GM21723 (cell line): ENCODE data around the gene MTF2.
A peak's percentile ranks its signal among the peaks of the same experiment; 100 is the strongest.

Experiments used
- ATAC-seq: cut with Tn5 transposase; IDR thresholded peaks from one replicate; pipeline ENCODE4 v1.9.1; 2021; ENCODE audit warnings: mild to moderate bottlenecking, moderate library complexity; ENCODE audit not compliant: unreplicated experiment

MTF2 gene

DNA sequence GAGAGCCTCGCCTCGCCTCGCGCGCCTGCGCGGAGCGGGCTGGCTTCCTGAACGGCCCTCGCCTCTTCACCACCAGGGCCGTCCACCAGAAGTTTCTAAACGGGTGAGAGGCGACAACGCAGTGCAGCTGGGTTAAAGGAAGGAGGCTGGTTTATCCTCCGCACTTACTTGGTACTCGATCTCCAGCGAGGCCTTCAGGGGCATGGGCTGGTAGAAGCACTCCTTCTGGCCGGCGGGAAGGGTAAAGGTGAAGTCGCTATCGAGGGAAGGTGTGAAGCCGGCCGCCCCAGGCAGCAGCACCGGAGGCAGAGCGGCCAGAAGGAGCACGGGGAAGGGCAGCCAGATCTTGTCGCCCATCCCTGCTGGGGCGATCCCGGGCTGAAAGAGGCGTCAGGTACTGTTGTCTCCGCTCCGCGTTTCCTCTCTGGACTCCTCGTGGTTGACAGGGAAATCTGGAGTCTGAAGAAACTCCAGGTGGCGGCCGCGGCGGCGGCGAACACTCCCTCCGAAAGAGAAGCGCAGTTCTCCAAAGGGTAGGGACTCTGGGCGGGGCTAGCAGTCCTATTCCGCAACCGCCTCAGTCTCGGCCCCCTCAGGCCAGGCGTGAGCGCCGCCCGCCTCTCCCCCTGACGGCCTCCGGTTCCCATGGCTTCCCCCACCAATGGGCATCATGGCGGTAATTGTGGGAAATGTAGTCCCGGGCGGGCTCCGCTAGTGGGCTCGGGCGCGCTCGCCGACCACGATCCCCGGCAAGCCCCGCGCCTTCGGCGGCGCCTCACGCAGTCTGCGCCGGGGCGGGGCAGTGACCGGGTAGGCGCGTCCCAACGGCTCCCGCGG is 101.0 kb downstream of the MTF2 start, which contains the start of gene TMED5:
TMED5 (minus strand) TSS at position 528 of the 837 bp plus-strand sequence; CDS start at position 357, 171 bp downstream.
- peak; percentile 87 for ATAC-seq

DNA sequence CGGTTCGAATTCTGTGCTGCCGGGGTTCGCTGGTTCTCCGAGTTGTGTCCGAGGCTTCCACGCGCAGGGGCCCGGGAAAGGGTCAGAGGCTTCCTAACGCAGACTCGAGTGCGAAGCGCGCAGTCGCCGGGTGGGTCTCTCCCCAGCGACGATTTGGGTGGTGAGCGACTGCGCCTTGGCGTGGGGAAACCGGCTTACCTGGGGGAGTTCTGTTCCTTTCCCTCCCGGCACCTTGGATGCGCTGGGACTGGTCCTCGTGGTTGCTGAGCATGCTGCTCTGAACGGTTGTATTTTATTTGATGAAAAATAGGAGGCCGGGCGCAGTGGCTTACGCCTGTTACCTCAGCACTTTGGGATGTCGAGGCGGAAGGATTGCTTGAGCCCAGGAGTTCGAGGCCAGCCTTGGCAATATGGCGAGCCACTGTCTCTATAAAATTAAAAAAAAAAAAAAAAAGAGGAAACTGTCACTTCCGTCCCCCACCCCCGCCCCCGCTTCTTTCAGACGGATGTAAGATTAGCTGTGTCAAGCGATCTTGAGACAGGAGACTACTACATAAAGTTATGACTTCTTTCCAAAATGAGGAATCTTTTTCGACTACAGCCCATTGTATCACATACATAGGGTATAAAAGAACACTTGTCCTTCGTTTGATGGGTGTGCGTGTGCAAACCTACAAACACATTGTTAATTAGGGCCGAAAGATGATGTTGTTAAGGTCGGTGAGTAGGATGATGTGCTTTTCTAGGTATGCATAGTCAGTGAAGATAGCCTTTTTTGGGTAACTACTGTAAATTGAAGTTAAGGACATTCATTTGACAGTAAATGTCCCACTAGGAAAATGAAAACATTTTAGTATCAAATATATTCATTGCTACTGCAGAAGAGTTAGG is 101.9 kb downstream of the MTF2 start, which contains the start of gene CCDC18:
CCDC18 (plus strand) TSS at position 2 of the 891 bp plus-strand sequence. CDS start 2,638 bp downstream, outside the sequence.
- peak; percentile 19 for ATAC-seq

- no peak for ATAC-seq
Observed at GRCh38 chr1:93186667-93187066, 107.6 kb downstream of the MTF2 start.
